Duodenal mucosa (tissue), 2 donors: Measurements from ENCODE around the gene HM13.
A peak's percentile ranks its signal among the peaks of the same experiment; 100 is the strongest.
"Not testable (repeated sequence)": the region's sequence is repeated elsewhere in the genome, so short reads cannot be mapped to it uniquely, and the experiment has no call there.

Experiments used
- H3K27ac ChIP-seq: one replicate; pipeline ENCODE4 v1.7.0; 2013; ENCODE audit warnings: low read depth, low read length
- H3K27me3 ChIP-seq, 2 donors: one replicate each; pipeline ENCODE4 v1.7.0; 2013; ENCODE audit warnings: low read length in 2 of 2, control low read depth in 1 of 2; ENCODE audit not compliant: insufficient read depth in 2 of 2, control insufficient read depth in 1 of 2
- H3K36me3 ChIP-seq, 2 donors: one replicate each; pipeline ENCODE4 v1.7.0; 2013; ENCODE audit warnings: low read length in 2 of 2, control low read depth in 1 of 2; ENCODE audit not compliant: insufficient read depth in 2 of 2, control insufficient read depth in 1 of 2
- H3K4me1 ChIP-seq, 2 donors: one replicate each; pipeline ENCODE4 v1.7.0; 2013; ENCODE audit warnings: low read length in 2 of 2, control low read depth in 1 of 2; ENCODE audit not compliant: insufficient read depth in 2 of 2, control insufficient read depth in 1 of 2
- H3K4me3 ChIP-seq, 2 donors: one replicate each; pipeline ENCODE4 v1.7.0; 2013; ENCODE audit warnings: low read length in 2 of 2, low read depth in 1 of 2
- H3K9ac ChIP-seq, 2 donors: one replicate each; pipeline ENCODE4 v1.7.0; 2013; ENCODE audit warnings: low read length in 2 of 2, low read depth in 1 of 2
- H3K9me3 ChIP-seq, 2 donors: one replicate each; pipeline ENCODE4 v1.7.0; 2013; ENCODE audit warnings: low read length in 2 of 2, control low read depth in 1 of 2; ENCODE audit not compliant: control insufficient read depth in 1 of 2

HM13 gene

GRCh38 chr20:31542201-31542842, 28.1 kb downstream of the HM13 start:
- no peaks in the 10 kb centered on the region for H3K27me3 ChIP-seq
- peaks cover 0 to 13% of the 10 kb centered on the region in 2 donors for H3K4me1 ChIP-seq
- H3K27ac ChIP-seq: no peak overlapping the region
- H3K9me3 ChIP-seq: no peaks in the 10 kb centered on the region
- H3K9ac ChIP-seq: no peak overlapping the region
- peaks cover 32 to 64% of the 10 kb centered on the region in 2 donors for H3K36me3 ChIP-seq
- no peak overlapping the region for H3K4me3 ChIP-seq

DNA sequence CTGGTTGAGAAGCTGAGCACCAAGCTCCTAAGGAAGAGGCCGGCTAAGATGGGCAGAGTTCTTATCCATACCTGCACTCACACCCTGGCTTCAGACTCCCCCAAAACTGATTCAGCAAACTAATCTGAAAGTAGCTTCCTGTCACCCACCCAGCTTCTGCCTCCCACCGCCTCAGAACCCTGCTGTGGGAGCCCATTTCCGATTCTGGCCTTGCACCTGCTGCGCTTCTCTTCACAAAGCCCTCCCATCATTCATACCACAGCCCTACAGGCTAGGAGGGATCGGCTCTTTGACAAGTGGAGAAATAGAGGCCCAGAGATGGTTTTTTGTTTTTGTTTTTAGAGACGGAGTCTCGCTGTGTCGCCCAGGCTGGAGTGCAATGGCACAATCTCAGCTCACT, 28.7 kb downstream of the HM13 start:
- peaks cover 0 to 9% of the 10 kb centered on the region in 2 donors for H3K4me1 ChIP-seq
- H3K36me3 ChIP-seq: peaks cover 27 to 58% of the 10 kb centered on the region in 2 donors
- H3K9me3 ChIP-seq: no peaks in the 10 kb centered on the region
- H3K9ac ChIP-seq: no peak overlapping the region
- H3K4me3 ChIP-seq: no peak overlapping the region
- no peaks in the 10 kb centered on the region for H3K27me3 ChIP-seq
- H3K27ac ChIP-seq: no peak overlapping the region

DNA sequence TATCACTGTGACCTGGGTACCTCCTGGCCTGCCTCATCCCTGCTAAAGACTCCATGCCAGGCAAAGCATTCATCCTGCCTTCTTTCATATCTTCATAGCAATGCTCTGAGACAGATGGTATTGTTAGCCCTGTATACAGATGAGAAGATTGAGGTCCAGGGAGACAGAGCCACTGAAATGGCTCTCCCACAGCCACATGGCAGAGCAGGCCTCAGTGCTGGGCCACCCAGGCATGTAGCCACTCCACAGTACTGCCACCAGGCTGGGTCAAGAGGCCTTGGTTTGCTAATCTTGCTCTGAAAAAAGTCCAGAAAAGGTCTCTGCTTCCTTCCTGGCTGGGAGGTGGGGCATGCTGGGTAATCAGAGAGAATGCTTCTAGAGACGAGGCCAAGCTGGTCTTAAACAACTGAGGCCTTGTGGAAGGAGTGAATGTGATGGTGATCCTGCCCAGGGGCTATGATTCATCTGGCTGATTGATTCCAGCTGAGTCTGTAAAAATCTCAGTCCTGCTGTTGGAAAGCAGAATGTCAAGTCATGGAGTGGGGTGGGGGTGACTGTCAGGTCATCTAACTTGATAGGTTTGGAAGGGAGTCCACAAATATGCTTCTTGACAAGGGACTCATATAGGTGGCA, 29.8 kb downstream of the HM13 start:
- Histone ChIP-seq H3K9me3 (no peaks in the 10 kb centered on the region), H3K4me3 (no peak overlapping the region), H3K27me3 (no peaks in the 10 kb centered on the region), H3K36me3 (peaks cover 17 to 56% of the 10 kb centered on the region in 2 donors), H3K27ac (no peak overlapping the region), H3K9ac (no peak overlapping the region), H3K4me1 (peaks cover 0 to 6% of the 10 kb centered on the region in 2 donors)

- H3K27ac ChIP-seq: no peak overlapping the region
- H3K9ac ChIP-seq: no peak overlapping the region
- no peaks in the 10 kb centered on the region for H3K27me3 ChIP-seq
- no peaks in the 10 kb centered on the region for H3K9me3 ChIP-seq
- H3K4me1 ChIP-seq: peaks cover 0 to 6% of the 10 kb centered on the region in 2 donors
- H3K36me3 ChIP-seq: peaks cover 16 to 57% of the 10 kb centered on the region in 2 donors
- H3K4me3 ChIP-seq: no peak overlapping the region
Observed at GRCh38 chr20:31544600-31544999, 30.4 kb downstream of the HM13 start.

- H3K36me3 ChIP-seq: peaks cover 14 to 58% of the 10 kb centered on the region in 2 donors
- H3K4me1 ChIP-seq, H3K4me3 ChIP-seq, H3K27me3 ChIP-seq, H3K9me3 ChIP-seq, H3K27ac ChIP-seq, H3K9ac ChIP-seq: not testable (repeated sequence)
Observed at GRCh38 chr20:31545621-31546040, 31.4 kb downstream of the HM13 start.

- H3K27me3 ChIP-seq: no peaks in the 10 kb centered on the region
- H3K4me1 ChIP-seq: peaks cover 0 to 6% of the 10 kb centered on the region in 2 donors
- H3K27ac ChIP-seq: peak overlapping the region; percentile 77
- no peaks in the 10 kb centered on the region for H3K9me3 ChIP-seq
- peak overlapping the region; percentile 70 to 90 for H3K4me3 ChIP-seq
- peak overlapping the region; percentile 58 to 84 for H3K9ac ChIP-seq
- H3K36me3 ChIP-seq: peaks cover 17 to 64% of the 10 kb centered on the region in 2 donors
Observed at GRCh38 chr20:31547017-31547675, 32.9 kb downstream of the HM13 start.

DNA sequence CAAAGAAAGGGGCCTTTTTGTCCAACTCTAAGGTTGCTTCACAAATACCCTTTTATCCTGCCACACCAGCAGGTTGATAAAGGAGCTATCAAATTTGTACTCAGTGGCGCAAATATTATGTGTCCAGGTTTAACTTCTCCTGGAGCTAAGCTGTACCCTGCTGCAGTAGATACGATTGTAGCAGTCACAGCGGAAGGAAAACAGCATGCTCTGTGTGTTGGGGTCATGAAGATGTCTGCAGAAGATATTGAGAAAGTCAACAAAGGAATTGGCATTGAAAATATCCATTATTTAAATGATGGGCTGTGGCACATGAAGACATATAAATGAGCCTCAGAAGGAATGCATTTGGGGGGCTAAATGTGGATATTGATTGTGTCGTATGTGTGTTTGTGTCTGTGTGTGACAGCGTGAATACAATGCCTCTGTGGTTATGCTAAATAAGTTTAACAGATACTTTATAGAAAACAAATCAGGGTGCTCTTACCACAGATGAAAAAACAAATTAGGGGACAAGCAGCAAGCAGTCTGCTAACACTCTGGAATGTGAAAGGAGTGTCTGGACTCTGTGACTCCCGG, 33.6 kb downstream of the HM13 start:
- H3K36me3 ChIP-seq: peaks cover 12 to 64% of the 10 kb centered on the region in 2 donors
- H3K9me3 ChIP-seq: no peaks in the 10 kb centered on the region
- no peak overlapping the region for H3K27ac ChIP-seq
- peak overlapping the region; percentile 70 to 90 for H3K4me3 ChIP-seq
- no peaks in the 10 kb centered on the region for H3K27me3 ChIP-seq
- H3K9ac ChIP-seq: peak overlapping the region; percentile 52 to 58
- peaks cover 0 to 6% of the 10 kb centered on the region in 2 donors for H3K4me1 ChIP-seq

DNA sequence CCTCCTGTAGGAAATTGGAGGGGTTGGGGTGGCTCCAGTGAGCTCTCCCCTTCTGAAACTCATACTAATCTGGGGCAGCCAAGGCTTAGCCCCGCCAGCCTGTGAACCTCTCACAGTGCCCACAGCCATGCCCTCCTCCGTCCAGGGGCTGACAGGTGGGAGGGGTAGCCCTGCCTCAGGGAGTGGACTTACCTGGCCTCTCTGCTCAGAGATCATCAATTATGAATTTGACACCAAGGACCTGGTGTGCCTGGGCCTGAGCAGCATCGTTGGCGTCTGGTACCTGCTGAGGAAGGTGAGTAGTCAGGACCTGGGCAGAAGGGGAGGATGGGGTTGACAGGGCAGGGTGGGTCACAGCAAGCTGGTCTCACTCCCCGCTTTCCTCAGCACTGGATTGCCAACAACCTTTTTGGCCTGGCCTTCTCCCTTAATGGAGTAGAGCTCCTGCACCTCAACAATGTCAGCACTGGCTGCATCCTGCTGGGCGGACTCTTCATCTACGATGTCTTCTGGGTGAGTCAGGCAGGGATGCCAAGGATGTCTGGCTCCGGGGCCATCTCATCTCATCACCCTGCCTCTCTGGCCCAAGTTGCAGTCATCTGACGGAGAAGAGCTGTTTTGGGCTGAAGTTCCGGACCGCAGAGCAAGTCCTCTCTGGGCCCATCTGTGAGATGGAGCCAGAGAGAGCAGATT, 34.7 kb downstream of the HM13 start:
- Histone ChIP-seq H3K9ac (no peak overlapping the region), H3K27ac (no peak overlapping the region), H3K27me3 (no peaks in the 10 kb centered on the region), H3K4me1 (peaks cover 0 to 6% of the 10 kb centered on the region in 2 donors), H3K36me3 (peaks cover 12 to 64% of the 10 kb centered on the region in 2 donors), H3K9me3 (no peaks in the 10 kb centered on the region), H3K4me3 (no peak overlapping the region)

DNA sequence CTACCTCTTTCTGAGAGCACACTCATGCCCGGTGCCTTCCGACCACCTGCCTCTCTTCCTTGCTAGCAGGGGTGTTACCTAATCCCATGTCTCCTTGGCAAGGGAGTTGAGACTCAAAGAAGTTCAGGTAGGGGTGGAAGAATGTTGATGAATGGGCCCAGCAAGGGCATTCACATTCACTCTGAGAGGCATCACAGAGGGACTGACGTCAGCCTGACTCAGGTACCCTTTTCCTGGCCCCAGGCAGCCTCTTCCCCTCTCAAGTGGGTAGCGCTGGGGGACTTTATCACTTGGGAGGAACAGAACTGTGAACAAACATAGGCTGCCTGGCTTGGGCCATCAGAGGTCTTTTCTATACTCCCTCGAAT, 35.3 kb downstream of the HM13 start:
- H3K4me3 ChIP-seq: no peak overlapping the region
- H3K9me3 ChIP-seq: no peaks in the 10 kb centered on the region
- peaks cover 12 to 61% of the 10 kb centered on the region in 2 donors for H3K36me3 ChIP-seq
- H3K27me3 ChIP-seq: no peaks in the 10 kb centered on the region
- peaks cover 0 to 6% of the 10 kb centered on the region in 2 donors for H3K4me1 ChIP-seq
- H3K9ac ChIP-seq: no peak overlapping the region
- H3K27ac ChIP-seq: no peak overlapping the region
